Renal cortical epithelial cell (primary cell): ENCODE results near the gene C1QL4. TPM values are rescaled to one million over a fixed set of nuclear protein-coding genes. Genes with fewer than 3 reads are reported as not detected.
A peak's percentile ranks its signal among the peaks of the same experiment; 100 is the strongest.

Experiments used
- DNase-seq: peaks from one replicate; pipeline ENCODE4 v3.0.0-alpha.2; 2011; ENCODE audit warnings: low read depth
- total RNA-seq: library from RNA; depleted of rRNA; stranded (reverse); fragments of >200 nt; gene quantifications from 2 replicates; pipeline ENCODE4 v1.2.3, GENCODE V29; 2014

C1QL4 gene
- total RNA-seq, 1 donor from 2014 or later: 0.99 TPM

DNA sequence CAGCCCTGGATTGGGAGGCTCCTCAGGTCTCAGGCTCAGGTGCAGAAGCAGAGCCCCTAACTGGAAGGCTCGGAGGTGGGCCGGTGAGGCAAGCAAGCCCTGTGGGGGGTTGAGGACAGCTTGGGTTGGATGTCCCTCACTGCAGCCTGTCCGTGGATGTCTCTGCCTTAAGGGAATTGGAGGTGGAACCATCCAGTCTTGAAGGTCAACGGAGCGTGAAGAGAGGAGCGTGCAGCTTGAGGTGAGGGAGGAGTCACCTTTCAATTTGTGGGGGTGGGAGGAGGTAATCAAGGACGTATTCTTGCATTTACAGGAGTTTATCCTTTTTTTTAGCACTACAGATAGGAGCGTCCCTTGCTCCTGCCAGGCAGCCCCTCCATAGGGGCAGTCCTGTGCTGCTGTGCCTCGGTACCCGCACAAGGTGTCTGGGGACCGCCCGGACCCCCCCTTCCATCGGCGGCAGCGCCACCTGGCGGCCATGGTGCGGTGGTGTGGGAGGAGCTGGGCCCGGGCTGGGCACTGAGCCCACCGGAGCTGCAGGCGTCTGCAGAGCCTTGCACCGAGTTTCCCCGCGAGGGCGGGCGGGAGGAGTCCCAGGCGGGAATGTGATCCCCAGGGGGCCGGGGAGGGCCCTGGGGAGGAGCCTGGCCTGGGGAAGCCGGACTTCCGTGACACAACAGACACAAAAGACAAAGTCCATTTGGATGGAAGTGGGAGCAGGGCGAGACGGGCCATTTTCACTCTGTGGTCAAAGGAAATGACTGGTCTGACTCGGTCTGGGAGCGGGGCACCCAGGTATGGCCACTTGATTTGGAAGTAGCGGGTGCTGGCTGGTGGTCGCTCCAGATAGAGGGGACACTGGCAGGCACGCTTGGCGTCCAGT lies 10.6 kb upstream of the C1QL4 start:
- peak; percentile 83 for DNase-seq

DNA sequence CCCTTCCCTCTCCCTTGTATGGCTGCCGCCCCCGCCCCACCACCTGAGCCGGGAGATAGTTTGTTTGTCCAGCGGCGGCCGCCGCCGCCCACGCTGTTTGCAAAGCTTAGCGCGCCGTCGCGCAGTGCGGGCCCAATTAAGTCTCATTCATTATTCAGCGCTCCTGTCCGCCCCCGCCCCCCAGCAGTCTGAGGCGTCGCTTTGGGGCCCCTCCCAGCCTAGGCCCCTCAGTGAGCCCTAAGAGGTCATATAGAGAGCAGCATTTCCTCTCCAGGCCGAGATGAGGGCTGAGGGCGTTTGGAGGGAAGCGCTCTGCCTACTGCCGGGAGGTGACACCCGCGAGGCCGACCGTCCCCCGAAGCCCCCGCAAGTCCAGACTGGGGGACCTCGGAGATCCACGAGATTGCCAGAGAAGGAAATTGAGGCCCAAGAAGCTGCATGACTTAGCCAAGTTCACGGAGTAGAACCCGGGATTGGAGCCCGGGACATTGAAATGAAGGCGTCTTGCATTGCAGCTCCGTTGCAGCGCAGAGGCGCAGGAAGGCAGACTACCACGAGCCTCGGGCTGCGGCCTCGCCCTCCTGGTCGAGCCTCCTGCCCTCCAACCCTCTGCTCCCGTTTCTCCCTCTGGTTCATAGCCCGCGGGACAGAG lies 9.8 kb upstream of the C1QL4 start, which contains the start of gene DNAJC22:
TSS of gene DNAJC22 (plus strand) at position 230 of the 652 bp plus-strand sequence. CDS start 1,985 bp downstream, outside the sequence.
- no peak for DNase-seq

DNA sequence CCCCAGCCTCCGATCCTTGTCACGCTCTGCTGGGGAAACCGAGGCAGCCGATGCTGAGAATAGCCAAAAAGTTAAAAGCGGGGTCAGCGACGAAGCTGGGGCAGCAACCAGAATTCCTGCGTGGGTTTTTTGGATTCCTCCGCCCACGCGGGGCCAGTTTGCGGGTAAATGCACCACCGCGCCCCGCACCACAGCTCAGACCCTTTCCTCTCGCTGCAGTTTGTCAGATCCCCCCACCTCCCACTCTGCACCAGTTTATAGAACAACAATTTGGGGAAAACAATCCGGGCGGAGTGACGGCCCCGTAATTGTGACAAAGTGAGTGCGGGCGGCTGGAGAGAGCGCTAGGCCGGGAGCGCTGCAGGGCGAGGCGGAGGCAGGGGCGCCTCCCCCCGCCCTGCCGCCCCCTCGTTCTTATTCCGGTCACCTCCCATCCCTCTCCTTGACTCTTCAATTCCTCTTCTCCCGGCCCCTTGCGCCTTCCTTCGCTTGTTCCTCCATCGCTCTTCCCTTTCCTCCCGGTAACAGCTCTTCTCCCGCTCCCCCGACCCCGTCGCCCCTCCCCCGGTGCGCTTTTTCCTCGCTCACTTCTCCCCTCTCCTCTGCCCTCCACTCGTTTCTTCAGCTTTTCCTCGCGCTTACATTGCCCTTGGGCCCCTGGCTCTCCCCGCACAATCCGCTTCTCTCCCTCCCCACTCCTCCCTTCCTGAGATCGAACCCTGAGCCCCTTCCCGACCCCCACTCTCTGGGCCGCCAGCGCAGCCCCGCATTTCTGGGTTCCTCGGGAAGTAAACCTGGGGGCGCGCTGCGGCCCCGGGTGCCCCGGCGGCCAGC lies 9.1 kb upstream of the C1QL4 start:
- DNase-seq: no peak

DNA sequence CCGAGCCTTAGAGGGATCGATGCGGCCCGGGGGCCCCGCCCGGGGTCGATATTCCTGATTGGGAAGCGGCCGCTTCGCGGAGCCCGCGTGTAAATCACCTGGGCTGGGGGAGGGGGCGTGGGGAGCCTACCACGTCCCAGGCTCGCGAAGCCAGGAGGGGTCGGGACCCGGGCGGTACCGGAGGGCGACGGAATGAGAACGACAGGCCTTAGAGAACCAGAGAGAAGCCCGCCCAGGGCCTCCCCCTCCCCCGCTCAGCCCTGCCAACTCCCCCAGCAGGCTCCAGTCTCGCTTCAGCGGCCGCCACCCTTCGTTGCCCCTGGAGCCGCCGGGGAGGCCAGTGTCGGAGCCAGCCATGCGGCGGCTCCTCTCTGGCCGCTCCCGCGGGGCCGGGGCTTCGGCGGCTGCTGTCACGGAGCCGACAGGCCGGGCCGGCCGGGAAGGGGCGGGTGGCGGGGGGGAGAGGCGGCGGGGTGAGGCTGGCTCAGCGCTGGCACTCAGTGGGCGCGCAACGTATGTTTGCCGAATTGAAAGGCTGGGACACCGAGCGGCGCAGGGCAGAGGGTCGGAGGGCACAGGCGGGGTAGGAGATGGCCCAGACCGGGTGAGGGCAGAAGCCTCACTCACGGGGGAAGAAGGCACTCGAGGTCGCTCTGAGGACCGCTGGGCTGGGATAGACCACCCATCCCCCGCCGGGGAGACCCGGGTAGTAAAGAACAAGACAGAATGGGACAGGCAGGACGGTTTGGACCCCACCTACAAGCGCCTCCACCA lies 8.2 kb upstream of the C1QL4 start:
- DNase-seq: no peak

DNA sequence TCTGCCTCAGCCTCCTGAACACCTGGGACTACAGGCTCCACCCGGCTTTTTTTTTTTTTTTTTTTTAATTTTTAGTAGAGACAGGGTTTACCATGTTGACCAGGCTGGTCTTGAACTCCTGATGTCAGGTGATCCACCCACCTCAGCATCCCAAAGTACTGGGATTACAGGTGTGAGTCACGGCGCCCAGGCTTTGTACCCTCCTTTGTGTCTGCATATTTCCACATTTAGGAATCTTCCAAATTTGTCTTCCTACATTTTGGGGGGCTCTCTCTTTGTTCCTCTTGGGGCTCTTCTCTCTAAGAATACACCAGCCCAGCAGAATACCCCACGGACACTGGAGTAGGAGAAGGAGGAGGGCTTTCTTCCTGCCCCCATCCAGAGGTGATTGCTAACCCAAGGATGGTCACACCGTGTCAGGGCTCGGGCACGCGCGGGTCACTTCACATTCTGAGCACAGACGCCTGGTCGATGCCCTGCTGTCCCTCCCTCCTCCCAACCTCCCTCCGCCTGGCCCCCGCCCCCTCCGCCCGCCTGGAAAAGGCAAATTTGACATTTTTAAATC lies 7.6 kb upstream of the C1QL4 start:
- DNase-seq: no peak

DNA sequence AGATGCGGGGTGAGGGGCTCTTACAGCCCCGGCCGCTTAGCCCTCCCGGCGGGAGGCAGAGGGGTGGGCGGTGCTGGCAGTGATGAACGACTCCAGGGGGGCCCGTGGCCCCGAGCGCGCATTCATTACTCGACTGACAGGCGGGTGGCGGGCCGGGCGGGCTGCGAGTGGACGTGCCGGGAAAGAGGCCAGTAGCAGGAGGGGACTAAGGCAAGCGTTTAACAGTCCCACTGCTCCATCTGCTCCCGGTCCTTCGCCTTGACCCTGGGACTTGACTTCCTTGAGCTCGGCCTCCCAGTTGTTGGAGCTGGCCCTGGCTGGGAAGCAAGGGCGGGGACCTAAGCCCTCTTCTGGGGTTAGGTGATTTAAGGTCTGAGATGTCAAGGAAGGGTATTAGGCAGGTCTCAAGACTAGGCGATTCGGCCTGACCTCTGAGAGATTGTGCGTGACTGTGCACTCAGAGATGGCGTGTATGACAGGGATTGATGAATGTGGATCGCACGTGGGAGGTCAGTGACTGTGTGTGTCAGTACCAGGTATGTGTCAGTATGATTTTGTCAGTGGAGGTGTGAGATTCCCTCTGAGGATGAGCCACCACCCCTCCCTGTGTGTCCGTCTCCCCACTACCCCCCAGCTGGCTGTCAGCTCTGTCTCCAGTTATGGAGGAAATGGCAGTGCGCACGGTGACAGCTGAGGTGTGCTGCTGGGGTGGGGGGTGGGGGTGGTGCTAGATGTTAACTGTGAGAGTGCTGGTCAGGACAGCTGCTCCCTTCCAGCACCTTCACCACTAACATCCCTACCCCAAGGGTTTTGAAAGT lies 6.1 kb upstream of the C1QL4 start:
- no peak for DNase-seq

DNA sequence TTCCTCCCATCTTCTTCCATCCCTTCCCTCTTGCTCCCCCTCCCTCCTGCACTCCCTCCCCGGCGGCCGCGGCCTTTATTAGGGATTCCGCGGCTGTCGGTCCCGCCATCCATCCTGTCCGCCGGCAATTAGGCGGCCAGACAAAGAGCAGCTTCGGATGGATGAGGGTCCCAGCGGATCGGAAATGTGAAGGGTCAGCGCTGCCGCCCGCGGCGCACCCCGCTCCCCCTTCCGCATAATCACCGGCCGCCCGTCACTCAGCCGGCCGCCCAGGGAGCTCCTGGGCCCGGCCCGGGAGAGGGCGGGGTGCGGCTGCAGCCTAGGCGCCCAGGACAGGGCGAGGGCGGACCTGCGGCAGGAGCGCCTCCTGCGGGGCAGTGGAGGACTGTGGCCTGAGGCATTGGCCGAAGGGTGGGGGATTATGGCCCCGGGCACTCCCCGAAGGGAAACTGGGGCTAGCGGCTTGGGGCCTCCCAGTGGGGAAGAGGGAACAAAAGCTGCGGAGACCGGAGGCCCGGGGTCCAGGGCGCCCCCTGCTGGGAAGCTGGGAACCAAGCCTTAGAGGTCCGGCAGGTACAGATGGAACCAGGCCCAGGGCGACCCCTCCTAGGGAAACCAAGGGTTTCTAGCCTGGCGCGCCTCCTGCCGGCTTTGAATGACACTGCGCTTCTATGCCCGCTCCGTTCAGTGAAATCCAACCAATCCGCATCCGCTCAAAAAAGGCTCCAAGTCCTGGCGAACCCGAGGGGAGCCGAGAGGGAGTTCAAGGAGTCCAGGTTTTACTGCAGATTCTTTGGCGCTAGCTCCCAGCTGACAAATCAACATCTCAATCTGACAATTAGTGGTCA lies 5.3 kb upstream of the C1QL4 start:
- peak; percentile 62 for DNase-seq

DNA sequence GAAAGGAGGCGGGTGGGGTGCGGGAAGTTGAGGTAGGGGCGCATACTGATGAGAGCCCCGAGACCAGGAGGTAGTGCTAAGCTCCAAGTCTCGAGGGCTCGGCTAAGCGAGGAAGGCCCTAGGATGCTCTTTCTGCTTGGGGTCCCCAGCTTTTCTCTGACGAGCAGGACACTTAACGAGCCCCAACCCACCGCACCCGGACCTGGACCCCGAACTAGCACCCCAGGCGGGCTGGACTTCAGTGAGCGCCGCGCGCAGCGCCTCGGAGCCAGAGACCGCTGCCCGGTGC lies 4.7 kb upstream of the C1QL4 start:
- DNase-seq: no peak

DNA sequence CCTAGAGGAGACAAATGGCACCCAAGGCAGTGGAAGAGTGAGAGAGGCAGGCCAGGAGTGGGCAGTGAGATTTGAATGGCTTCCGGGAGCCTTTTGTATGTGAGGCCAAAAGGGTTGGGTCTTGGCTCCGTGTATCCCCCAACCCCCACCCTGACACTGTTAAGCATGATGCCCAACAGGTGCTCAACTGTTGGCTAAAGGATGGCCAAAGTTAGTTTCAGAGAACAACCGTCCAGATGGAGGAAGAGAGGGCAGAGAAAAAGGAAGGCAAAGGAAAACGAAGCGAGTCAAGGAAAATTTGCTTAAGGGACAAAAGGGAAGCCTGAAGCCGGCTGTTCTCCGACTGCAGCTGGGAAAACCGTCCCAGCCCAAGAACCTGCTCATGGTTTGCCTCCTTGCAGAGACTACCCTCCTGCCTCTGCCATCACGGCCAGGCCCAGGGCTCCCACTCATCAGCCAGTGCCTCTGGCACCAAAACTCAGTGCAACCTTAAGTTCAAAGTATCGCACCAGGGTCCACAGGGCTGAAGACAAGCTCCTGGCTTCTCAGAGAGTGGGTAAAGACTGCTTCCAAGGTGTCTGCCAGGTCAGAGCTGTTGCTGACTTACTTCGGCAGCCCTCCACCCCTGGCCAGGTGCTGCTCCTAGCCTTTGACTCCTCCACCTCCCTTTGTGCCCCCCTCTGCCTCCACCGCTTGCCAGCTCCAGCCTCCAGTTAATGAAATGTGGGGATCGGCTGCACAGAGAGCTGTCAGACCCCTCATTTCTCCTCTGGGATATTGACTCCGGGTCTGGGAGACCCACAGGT lies 4.2 kb upstream of the C1QL4 start:
- DNase-seq: no peak

DNA sequence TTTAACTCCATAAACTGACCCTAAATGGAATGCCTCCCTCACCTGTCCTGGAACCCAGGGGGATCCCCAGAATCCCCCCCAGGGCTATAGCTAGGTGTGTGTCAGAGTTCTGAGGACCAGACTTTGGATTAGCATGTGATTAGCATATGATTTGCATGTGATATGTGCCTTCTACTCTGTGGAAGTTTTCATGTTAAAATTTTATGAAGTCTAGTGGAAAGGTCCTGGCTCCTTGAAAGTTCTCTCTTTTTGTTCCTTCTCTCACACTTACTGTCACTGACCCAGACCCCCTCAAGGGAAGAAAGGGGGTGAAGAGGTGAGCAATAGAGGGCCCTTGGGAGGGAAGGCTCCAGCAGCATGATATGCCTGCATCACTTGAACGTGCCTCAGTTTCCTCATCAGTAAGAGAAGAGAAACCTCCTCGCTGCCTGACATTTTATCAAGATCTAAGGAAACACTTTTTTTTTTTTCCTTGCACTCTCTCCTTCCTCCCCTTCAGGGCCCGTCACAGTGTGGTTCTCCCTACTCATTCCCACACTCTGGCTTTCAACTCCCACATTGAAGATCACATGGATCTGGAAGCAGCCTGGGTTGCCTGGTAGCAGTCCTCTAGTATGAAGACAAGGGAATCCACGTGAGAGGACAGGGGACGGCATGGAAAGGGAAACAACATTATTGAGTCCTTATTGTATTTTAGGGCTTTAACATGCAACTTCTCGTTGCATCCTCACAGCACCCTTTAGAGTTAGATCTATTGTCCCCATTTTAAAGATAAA lies 3.3 kb upstream of the C1QL4 start:
- DNase-seq: no peak

DNA sequence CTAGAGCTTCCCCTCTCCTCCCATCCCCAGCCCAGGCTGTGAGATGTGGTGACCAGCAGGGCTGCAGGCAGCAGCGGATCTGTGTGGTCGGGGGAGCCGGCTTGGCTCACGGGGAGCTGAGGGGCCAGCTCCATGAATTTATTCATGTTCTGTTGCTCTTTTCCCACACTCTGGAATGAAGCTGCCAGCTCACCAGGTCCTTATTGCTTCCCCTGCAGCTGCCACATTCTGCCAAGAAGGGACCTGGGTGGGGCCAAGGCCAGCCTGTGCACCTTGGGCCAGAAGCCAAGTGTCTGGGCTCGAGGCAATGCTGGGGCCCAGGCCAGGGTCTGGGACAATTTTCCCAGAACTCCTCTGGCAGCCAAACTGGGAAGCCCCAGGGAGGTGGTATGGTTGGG lies 2.5 kb upstream of the C1QL4 start:
- peak; percentile 43 for DNase-seq

DNA sequence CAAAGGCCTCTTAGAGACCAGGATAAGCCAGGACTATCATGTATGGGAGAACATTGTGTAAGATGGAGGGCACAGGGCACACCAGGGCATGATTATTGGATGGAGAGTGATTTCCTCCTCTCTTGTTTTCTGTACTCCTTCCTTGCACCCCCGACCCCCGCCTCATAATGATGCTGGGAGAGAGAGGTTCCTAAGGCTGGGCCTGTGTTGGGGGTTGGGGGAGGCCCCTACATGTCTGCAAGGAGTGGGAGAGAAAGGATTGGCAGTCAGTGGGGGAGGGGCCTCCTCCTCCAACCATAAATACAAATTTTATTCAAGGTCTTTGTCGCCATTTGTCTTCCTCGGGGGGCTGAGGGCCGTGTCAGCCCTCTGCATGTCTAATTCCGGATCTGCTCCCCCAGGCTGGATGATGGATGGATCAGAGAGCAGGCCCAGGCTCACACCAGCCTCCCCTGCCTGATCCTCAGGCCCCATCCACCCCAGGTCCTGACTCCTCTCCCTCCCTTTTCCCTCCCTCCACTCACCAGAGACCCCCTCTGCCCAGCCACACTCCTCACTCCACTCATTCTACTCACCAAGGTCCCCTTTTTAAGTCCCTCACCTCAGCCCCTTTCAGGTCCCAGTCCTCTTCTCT lies 2.0 kb upstream of the C1QL4 start:
- DNase-seq: no peak

DNA sequence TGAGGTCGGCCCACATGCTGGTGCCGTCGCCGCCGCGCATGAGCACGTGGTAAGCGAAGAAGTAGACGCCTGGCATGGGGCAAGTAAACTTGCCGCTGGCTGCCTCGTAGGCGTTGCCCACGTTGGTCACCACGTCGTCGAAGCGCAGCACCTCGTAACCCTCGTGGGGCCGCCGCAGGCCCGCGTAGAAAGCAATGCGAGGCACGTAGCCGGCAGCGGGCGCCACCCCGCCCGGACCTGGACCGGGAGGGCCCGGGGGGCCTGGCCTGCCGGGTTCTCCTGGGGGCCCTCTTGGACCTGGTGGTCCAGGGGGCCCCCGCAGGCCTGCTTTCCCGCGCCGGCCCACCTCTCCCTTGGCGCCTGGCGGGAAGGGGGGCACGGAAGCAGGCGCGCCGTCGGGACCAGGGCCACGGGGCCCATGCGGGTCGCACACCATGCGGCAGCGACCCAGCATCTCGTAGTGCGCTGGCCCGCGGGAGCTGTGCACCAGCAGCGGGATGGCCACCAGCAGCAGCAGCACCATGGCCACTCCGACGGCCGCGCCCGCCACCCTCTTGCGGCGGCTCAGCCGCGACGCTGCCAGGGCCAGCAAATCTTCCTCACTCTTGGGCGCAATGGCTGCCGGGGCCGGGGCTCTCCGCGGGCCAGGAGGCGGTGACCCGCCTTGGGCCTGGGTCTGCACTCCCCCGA lies 888 bp downstream of the C1QL4 start:
- no peak for DNase-seq

DNA sequence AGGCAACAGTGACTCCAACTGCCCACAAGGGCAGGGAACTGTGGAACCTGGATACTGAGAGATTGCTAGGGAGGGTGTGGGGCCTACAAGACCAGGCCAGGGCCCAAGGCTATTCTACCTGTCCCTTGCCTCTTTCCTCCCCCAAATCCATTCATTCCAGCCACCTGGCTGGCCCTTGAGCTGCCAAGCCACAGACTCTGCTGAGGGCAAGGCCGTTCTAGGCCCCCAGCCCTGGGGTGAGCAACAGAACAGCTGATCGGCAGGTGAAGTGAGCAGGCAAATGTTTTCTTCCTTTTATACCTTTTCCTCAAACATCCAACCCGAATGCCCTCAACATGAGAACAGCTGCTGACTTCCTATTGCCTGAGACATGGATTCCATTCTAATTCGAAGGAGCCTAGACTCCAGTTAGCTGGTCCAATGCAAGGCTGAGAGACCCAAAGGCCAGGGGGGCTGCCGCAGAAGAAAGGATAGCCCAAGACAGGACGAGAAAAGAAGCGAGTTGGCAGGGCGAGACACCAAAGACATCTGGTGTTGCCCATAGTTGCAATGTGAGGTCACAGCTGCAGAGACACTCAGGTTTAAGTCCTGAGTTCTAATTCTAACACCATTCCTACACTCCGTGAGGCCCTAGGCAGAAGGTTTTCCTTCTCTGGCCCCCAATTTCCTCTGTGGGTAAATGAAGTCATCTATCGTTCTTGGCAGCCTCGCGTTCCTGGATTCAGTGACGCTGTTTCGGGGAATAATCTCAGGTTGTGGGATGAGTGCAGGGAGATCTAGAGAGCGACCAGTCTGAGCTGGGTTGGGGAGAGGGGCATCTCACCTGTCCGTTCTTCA lies 1.7 kb downstream of the C1QL4 start:
- DNase-seq: no peak

DNA sequence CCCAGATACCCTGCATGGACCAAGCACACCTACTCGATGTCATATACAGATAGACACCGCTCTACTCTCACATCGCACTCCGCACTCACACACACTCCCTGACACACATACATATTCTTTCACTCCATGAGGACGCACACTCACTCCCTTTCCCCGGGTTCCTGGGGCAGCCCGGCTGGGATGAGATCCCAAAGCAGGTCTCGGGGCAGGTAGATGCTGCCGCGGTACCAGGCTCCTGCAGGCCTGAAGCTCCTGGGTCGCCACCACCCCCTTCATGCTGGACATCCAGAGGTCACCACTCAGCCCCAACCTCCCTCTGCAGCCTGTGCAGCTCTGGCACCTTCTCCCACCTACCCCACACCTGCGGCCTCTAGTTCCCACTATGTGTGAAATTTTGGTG lies 2.3 kb downstream of the C1QL4 start:
- no peak for DNase-seq

DNA sequence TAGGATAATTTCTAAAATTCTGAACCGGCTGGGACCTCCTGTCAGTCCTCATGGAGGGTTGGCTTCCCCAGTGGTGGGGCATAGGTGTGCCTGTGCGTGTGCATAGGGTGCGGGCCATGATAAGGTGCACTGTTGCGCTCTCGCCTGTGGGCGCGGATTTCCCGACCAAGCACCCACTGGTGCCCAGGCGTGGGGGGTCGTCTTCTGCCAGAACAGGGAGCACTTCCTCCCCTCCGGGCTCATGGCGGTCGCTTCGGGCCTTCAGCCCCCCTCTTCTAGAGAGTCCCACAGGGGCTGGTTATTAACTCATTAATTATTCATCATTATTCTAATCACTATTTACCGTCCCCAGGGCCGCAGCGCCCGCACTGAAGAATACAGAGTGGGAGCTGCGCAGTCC lies 2.8 kb downstream of the C1QL4 start:
- DNase-seq: no peak
